Tibial nerve (tissue), 4 donors: ENCODE measurements around the gene PRKCH.

ENCODE experiments used
- CTCF ChIP-seq, 5 experiments: fragments of 200-600 bp in 3 of 5; fragments of 450-650 bp in 2 of 5; sonication (generic) in 3 of 5; IDR thresholded peaks; one replicate each; pipeline ENCODE4 v1.5.1; 2016 to 2019; ENCODE audit warnings: antibody characterized with exemption in 5 of 5, mild to moderate bottlenecking in 3 of 5, moderate library complexity in 2 of 5
- EP300 ChIP-seq, 2 donors: sonication (generic); formaldehyde crosslinking; IDR thresholded peaks; one replicate each; pipeline ENCODE4 v1.6.1; 2017; ENCODE audit warnings: antibody characterized with exemption in 2 of 2, mild to moderate bottlenecking in 1 of 2
- POLR2A ChIP-seq, 2 donors: fragments of 450-650 bp; IDR thresholded peaks; one replicate each; pipeline ENCODE4 v1.6.1; 2017; ENCODE audit warnings: antibody characterized with exemption in 2 of 2, mild to moderate bottlenecking in 2 of 2, moderate library complexity in 2 of 2

GRCh38 chr14:61319706-61320105 is 1.7 kb upstream of the PRKCH start:
- no peak for TF ChIP-seq CTCF (IDR thresholded peaks at IDR 0.05)
- TF ChIP-seq POLR2A (IDR thresholded peaks at IDR 0.05): no peak
- TF ChIP-seq EP300 (IDR thresholded peaks at IDR 0.05): no peak
